ENCODE results near the gene FOXO6.

Gene FOXO6

GRCh38 chr1:41425369-41425768, 64.1 kb downstream of the FOXO6 start:
- DNase-seq (ENCODE audit: low read depth in 3 of 3): no peak

- DNase-seq (ENCODE audit: low read depth in 3 of 3): no peak
These were observed 65.1 kb downstream of the FOXO6 start for GRCh38 chr1:41426201-41426890.

- no peak for DNase-seq (ENCODE audit: low read depth in 3 of 3)
These were observed 66.1 kb downstream of the FOXO6 start for GRCh38 chr1:41427122-41427913.

- DNase-seq (ENCODE audit: low read depth in 3 of 3): no peak
These were observed 66.9 kb downstream of the FOXO6 start for GRCh38 chr1:41427916-41428737.

- DNase-seq (ENCODE audit: low read depth in 3 of 3): no peak
These were observed 67.8 kb downstream of the FOXO6 start for GRCh38 chr1:41428738-41429640.

GRCh38 chr1:41429641-41430035, 68.4 kb downstream of the FOXO6 start:
- no peak for DNase-seq (ENCODE audit: low read depth in 3 of 3)

GRCh38 chr1:41430069-41430468, 68.8 kb downstream of the FOXO6 start:
- DNase-seq (ENCODE audit: low read depth in 3 of 3): no peak

- no peak for DNase-seq (ENCODE audit: low read depth in 3 of 3)
These were observed 69.3 kb downstream of the FOXO6 start for GRCh38 chr1:41430582-41430981.

GRCh38 chr1:41431490-41432350, 70.5 kb downstream of the FOXO6 start:
- DNase-seq (ENCODE audit: low read depth in 3 of 3): no peak
